Suprapubic skin (tissue), 4 donors: ENCODE data around the gene WASHC1.
"Not testable (repeated sequence)": the region's sequence is repeated elsewhere in the genome, so short reads cannot be mapped to it uniquely, and the experiment has no call there.

Source experiments
- EP300 ChIP-seq: sonication (generic); formaldehyde crosslinking; IDR thresholded peaks from one replicate; pipeline ENCODE4 v1.6.1; 2017; ENCODE audit warnings: antibody characterized with exemption
- POLR2A ChIP-seq, 2 donors: fragments of 450-650 bp; IDR thresholded peaks; one replicate each; pipeline ENCODE4 v1.6.1; 2017; ENCODE audit warnings: antibody characterized with exemption in 2 of 2, mild to moderate bottlenecking in 2 of 2, moderate library complexity in 2 of 2
- POLR2AphosphoS5 ChIP-seq, 3 donors: sonication (generic); formaldehyde crosslinking; IDR thresholded peaks; one replicate each; pipeline ENCODE4 v1.6.1; 2017; ENCODE audit warnings: antibody characterized with exemption in 3 of 3
- TF ChIP-seq, protein P1 (sequence below), 2 donors: fragments of 200-600 bp in 1 of 2; fragments of 450-650 bp in 1 of 2; sonication (generic) in 1 of 2; IDR thresholded peaks; one replicate each; pipeline ENCODE4 v1.5.1; 2016 to 2019; ENCODE audit warnings: antibody characterized with exemption in 2 of 2, mild to moderate bottlenecking in 1 of 2, moderate library complexity in 1 of 2

DNA sequence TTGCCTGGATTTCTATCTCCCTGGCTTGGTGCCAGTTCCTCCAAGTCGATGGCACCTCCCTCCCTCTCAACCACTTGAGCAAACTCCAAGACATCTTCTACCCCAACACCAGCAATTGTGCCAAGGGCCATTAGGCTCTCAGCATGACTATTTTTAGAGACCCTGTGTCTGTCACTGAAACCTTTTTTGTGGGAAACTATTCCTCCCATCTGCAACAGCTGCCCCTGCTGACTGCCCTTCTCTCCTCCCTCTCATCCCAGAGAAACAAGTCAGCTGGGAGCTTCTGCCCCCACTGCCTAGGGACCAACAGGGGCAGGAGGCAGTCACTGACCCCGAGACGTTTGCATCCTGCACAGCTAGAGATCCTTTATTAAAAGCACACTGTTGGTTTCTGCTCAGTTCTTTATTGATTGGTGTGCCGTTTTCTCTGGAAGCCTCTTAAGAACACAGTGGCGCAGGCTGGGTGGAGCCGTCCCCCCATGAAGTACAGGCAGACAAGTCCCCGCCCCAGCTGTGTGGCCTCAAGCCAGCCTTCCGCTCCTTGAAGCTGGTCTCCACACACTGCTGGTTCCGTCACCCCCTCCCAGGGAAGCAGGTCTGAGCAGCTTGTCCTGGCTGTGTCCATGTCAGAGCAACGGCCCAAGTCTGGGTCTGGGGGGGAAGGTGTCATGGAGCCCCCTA lies 15.0 kb downstream of the WASHC1 start:
- TF ChIP-seq, protein P1, sequence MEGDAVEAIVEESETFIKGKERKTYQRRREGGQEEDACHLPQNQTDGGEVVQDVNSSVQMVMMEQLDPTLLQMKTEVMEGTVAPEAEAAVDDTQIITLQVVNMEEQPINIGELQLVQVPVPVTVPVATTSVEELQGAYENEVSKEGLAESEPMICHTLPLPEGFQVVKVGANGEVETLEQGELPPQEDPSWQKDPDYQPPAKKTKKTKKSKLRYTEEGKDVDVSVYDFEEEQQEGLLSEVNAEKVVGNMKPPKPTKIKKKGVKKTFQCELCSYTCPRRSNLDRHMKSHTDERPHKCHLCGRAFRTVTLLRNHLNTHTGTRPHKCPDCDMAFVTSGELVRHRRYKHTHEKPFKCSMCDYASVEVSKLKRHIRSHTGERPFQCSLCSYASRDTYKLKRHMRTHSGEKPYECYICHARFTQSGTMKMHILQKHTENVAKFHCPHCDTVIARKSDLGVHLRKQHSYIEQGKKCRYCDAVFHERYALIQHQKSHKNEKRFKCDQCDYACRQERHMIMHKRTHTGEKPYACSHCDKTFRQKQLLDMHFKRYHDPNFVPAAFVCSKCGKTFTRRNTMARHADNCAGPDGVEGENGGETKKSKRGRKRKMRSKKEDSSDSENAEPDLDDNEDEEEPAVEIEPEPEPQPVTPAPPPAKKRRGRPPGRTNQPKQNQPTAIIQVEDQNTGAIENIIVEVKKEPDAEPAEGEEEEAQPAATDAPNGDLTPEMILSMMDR (IDR thresholded peaks at IDR 0.05), result not testable (repeated sequence)
- not testable (repeated sequence) for TF ChIP-seq POLR2A (IDR thresholded peaks at IDR 0.05); POLR2AphosphoS5 (IDR thresholded peaks at IDR 0.05); EP300
